ENCODE results near the gene RFTN1. TPM values are rescaled to one million over a fixed set of nuclear protein-coding genes. Genes with fewer than 3 reads are reported as not detected.

The RFTN1 gene
- total and polyA plus RNA-seq, 10 of the 15 experiments (the other 5 are each of a cell fraction or from before 2014, with no cell fraction given), result 20.6 to 213 (median 147) TPM

GRCh38 chr3:16439848-16440708 is 73.4 kb downstream of the RFTN1 start:
- in situ Hi-C loops (cut with MboI) (no loop called here), intact Hi-C loops (cut with micrococcal nuclease; ENCODE audit: unreplicated experiment) (no loop called here)
- Histone ChIP-seq H2AFZ (ENCODE audit: control insufficient read depth, low read depth, low read length) (no peak overlapping the region), H3K9ac (ENCODE audit: control insufficient read depth, insufficient read depth, low read length) (no peak overlapping the region), H3K36me3 (ENCODE audit: control insufficient read depth in 2 of 2, insufficient read depth in 2 of 2, low read length in 1 of 2) (peaks cover 0 to 1% of the 10 kb centered on the region in 2 experiments; a peak in 2 of 4 replicates), H3K79me2 (ENCODE audit: control insufficient read depth, insufficient read depth, low read length) (peaks cover 29% of the 10 kb centered on the region), H3K4me3 (no peak overlapping the region), H3K4me2 (ENCODE audit: control insufficient read depth, insufficient read depth) (no peak overlapping the region), H3K9me3 (replicated peaks; ENCODE audit: control insufficient read depth, insufficient read depth, low read length) (no peaks in the 10 kb centered on the region; the same call in 2 of the 3 replicates), H3K27me3 (replicated peaks in 1 of 2; ENCODE audit: control insufficient read depth in 2 of 2, insufficient read depth in 2 of 2, low read length in 1 of 2) (no peaks in the 10 kb centered on the region), H3K4me1 (ENCODE audit: control insufficient read depth, insufficient read depth, low read length) (no peaks in the 10 kb centered on the region), H3K27ac (ENCODE audit: control insufficient read depth, insufficient read depth) (no peak overlapping the region), H4K20me1 (ENCODE audit: control insufficient read depth, insufficient read depth) (no peaks in the 10 kb centered on the region)
- FAIRE-seq (no peak), DNase-seq (ENCODE audit: low read depth, low spot score) (no peak), ATAC-seq (no peak)
- POLR2A ChIA-PET, result interaction anchor here (0.6 to 1.6 kb wide), 4 partner anchors 9 to 63 kb away, joined by 3 to 7 read pairs (median 3); no protein-coding TSS in a partner anchor
- BruUV-seq (replicated peaks), result no TSS peak
- RAD21 ChIA-PET (ENCODE audit: unreplicated experiment), result interaction anchor here (1.3 to 1.7 kb wide), 2 partner anchors 42 to 56 kb away, joined by 3 read pairs; no protein-coding TSS in a partner anchor
- SMC1A ChIA-PET (ENCODE audit: uncharacterized antibody, unreplicated experiment), result interaction anchor here (1.0 to 2.4 kb wide), 10 partner anchors 9 to 64 kb away, joined by 3 to 15 read pairs (median 6); no protein-coding TSS in a partner anchor
- no peak for TF ChIP-seq ZNF384 (IDR thresholded peaks at IDR 0.05; ENCODE audit: borderline replicate concordance, low read depth, low read length)
- no peak for TF ChIP-seq CEBPZ (IDR thresholded peaks at IDR 0.05; ENCODE audit: low read depth, low read length)
- no peak for TF ChIP-seq NRF1 (conservative IDR thresholded peaks at IDR 0.05; ENCODE audit: low read depth, low read length)
- 35% methylated on average over 13 of the region's 13 CpGs for WGBS (ENCODE audit: insufficient coverage, insufficient replicate concordance, low lambda C conversion rate, missing lambda C conversion rate)
- CTCF ChIA-PET, result no interaction called here
